Measurements from ENCODE around the gene TNFSF4. TPM values are rescaled to one million over a fixed set of nuclear protein-coding genes. Genes with fewer than 3 reads are reported as not detected.
"Not testable (repeated sequence)": the region's sequence is repeated elsewhere in the genome, so short reads cannot be mapped to it uniquely, and the experiment has no call there.

Gene TNFSF4
- total RNA-seq, 2 donors from 2014 or later: 0.82 to 3.0 TPM

DNA sequence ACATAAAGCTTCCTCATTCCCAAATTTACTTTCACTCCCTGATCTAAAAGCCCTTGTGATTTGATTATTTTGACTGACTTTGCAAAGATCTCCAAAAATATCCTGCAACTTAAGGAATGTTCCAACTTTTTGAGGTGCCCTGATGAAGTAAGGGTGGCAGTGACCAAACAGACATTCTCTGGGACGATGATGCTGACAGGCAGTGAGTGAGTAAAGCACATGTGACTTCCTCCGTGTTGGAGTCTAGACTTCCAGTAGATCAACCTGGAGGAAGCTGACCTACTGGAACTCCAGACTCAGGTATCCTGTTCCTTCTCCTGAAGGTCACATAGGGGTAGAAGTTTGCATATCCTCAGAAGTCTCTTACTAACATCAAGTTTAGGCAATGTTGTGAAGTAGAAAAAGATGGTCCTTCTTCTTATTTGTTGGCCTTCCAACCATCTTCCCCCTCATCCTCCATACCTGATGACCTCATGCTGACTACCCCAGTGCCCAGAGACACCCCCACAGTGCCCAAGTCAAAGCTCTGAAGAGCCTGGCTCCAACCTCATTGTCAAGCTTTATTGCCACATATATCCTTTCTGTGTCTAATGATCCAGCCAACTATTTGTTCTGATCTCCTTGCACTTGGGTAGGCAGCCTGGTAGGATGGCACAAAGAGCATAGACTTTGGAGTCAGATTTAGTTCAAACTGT, 16.0 kb downstream of the TNFSF4 start:
- peaks cover 0 to 7% of the 10 kb centered on the region in 2 donors for H3K36me3 Mint-ChIP-seq
- no peaks in the 10 kb centered on the region for H3K9me3 Mint-ChIP-seq
- DNase-seq (ENCODE audit: low spot score in 2 of 2): no peak
- no peak for ATAC-seq
- H3K27ac Mint-ChIP-seq: no peak overlapping the region

DNA sequence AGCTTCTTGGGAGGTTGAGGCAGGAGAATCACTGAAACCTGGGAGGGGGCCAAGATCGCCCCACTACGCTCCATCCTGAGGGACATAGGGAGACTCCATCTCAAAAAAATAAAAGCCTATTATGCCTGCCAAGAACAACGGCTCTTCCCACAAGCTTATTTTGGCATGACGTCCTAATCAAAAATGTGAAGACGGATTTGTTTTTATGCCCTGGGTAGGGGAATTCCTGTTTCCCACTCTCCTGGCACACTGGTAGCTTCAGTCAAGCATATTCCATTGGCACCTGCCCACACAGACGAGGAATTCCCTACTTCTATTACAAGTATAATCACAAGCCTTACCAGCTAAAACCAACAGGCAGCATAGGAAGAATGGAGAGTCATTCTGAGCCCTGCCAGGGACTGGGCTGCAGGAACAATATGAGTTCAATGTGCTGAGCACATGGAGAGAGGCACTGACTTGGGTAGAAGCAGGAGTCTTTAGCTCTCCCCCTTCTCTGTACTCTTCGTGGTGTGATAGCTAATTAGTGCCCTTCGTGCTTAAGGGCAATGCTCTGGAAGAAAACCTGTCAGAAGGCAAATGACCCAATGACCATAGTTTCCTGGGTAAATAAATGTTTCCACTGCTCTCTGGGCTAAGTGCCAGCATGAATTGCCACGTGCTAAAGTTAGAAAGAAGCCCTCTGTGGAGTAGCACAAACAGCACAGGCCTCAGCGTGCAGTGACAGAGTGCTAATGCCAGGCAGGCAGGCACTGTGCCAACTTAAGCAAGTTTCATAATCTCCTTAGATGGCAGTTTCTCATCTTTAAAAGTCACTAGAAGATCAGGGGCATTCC, 16.8 kb downstream of the TNFSF4 start:
- H3K27ac Mint-ChIP-seq: no peak overlapping the region
- DNase-seq (ENCODE audit: low spot score in 2 of 2) (no peak), ATAC-seq (no peak)
- no peaks in the 10 kb centered on the region for H3K9me3 Mint-ChIP-seq
- H3K36me3 Mint-ChIP-seq: peaks cover 0 to 7% of the 10 kb centered on the region in 2 donors

DNA sequence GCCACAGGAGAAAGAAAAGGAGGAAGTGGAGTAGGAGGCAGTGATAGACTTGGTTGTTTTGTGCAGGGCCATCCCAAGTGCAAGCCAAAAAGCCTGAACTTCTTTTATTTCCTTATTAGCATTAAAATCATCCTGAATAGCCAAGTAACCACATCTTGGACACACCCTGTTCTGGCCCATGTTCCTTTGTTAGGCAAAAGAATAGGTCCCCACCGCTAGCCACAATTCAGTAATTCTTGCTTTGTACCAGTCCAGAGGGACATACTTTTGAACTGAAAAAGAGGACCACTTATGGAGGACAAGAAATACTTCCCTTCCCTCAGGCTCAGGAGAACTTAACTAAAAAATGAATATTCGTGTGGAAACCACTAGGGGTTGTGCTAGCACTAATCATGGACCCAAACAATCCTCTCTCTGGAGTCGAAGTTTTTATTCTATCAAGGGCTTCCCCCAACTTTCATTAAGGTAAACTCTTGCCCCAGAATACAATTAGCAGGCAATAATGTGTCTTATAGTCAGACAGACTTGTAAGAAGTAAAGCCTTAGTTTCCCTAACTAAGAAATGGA, 19.4 kb downstream of the TNFSF4 start:
- ATAC-seq (no peak), DNase-seq (ENCODE audit: low spot score in 2 of 2) (no peak)
- no peaks in the 10 kb centered on the region for H3K36me3 Mint-ChIP-seq
- H3K27ac Mint-ChIP-seq: no peak overlapping the region
- no peaks in the 10 kb centered on the region for H3K9me3 Mint-ChIP-seq

DNA sequence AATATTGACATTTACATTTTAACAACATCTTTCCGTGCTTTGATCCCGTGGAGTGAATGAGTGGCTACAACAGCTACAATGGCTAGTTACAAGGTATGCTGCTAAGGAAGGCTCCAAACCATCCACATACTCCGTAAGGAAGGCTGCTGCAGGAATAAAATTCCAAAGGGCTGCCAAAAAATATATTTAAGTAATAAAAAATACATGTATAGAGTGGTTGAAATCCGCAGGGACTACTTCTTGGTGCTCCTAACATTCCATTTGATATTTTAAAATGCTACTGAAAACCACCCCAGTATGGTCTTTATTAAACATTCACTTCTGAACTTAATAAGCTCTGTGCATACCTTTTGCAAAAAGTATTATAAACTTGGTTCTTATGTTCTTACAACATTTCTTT, 25.3 kb downstream of the TNFSF4 start:
- DNase-seq (ENCODE audit: low spot score in 2 of 2) (no peak), ATAC-seq (no peak)
- H3K36me3 Mint-ChIP-seq: no peaks in the 10 kb centered on the region
- no peak overlapping the region for H3K27ac Mint-ChIP-seq
- peaks cover 3 to 4% of the 10 kb centered on the region in 2 donors for H3K9me3 Mint-ChIP-seq

DNA sequence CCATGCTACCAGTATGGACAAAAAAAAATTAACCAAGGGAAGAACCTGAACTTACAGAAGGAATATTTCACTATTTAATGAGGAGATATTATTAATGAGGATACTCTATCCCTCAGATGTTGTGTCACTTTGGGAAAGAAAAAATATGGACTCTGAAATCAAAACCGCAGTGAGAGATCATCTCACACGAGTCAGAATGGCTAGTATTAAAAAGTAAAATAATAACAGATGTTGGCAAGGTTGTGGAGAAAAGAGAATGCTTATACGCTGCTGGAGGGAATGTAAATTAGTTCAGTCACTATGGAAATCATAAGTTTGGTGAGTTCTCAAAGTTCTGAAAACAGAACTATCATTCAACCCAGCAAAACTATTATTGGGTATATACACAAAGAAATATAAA, 30.9 kb downstream of the TNFSF4 start:
- H3K36me3 Mint-ChIP-seq: peaks cover 21 to 30% of the 10 kb centered on the region in 2 donors
- ATAC-seq: no peak
- no peak overlapping the region for H3K27ac Mint-ChIP-seq
- peaks cover 25 to 29% of the 10 kb centered on the region in 2 donors for H3K9me3 Mint-ChIP-seq
- DNase-seq (ENCODE audit: low spot score in 2 of 2): no peak

DNA sequence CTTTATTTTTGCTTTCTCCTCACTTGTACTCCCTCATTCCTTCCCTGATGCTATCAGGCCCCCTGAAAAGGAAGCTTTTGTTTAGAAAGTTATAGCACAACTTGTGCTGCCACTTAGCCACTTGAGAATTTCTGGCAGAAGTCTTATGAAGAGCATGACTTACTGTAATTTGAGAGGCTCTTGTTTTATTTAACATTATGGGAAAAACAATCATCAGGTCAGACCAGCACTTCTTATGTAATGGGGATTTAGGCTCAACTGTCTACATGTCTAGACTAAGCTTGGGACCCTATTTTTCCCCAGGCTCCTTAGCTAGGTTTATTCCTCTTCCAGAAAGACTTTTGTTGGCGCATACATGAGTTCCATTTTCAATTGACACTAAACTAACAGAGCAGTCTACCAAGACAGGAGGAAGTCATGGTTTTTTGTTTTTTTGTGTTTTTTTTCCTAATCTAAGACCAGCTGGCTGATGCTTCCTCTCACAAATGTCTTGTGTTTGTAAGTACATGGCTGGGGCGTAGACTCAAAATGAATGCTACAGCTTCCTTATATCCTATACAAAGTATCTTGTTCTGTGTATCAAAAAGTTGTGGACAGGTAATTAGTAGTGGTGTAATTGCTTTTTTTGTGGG, 31.5 kb downstream of the TNFSF4 start:
- DNase-seq (ENCODE audit: low spot score in 2 of 2): no peak

DNA sequence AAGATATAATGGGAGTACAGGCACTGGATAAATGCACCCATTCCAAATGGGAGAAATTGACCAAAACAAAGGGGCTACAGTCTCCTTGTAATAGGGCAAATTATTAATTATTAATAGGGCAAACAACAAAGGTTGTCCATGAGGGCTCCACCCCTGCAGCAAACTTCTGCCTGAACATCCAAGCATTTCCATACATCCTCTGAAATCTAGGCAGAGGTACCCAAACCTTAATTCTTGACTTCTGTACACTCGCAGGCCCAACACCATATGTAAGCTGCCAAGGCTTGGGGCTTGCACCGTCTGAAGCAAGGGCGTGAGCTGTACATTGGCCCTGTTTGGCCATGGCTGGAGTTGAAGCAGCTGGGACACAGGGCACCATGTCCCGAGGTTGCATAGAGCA, 33.7 kb downstream of the TNFSF4 start:
- no peak overlapping the region for H3K27ac Mint-ChIP-seq
- peaks cover 24 to 32% of the 10 kb centered on the region in 2 donors for H3K9me3 Mint-ChIP-seq
- DNase-seq (ENCODE audit: low spot score in 2 of 2) (no peak), ATAC-seq (no peak)
- H3K36me3 Mint-ChIP-seq: peaks cover 21 to 30% of the 10 kb centered on the region in 2 donors

More for the DNA sequence above, 31.5 kb downstream of the TNFSF4 start:
- Mint-ChIP-seq H3K27ac (no peak overlapping the region), H3K9me3 (peaks cover 28 to 31% of the 10 kb centered on the region in 2 donors), H3K36me3 (peaks cover 21 to 30% of the 10 kb centered on the region in 2 donors)
- ATAC-seq: no peak

DNA sequence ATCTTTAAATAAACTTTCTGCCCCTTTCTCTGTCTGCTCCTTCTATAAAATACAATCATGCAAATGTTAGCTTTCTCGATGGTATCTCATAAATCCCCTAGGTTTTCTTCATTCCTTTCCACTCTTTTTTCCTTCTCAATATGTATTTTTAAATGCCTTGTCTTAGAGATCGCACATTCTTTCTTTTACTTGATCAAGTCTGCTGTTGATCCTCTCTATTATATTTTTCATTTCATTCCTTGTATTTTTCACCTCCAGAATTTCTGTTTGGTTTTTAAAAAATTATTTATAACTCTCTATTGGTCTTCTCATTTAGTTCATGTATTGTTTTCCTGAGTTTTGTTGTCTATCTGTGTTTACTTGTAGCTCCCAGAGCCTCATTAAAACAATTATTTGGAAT, 36.0 kb downstream of the TNFSF4 start:
- H3K9me3 Mint-ChIP-seq: peaks cover 24 to 29% of the 10 kb centered on the region in 2 donors
- no peak for ATAC-seq
- peaks cover 21 to 30% of the 10 kb centered on the region in 2 donors for H3K36me3 Mint-ChIP-seq
- no peak for DNase-seq (ENCODE audit: low spot score in 2 of 2)
- H3K27ac Mint-ChIP-seq: no peak overlapping the region

DNA sequence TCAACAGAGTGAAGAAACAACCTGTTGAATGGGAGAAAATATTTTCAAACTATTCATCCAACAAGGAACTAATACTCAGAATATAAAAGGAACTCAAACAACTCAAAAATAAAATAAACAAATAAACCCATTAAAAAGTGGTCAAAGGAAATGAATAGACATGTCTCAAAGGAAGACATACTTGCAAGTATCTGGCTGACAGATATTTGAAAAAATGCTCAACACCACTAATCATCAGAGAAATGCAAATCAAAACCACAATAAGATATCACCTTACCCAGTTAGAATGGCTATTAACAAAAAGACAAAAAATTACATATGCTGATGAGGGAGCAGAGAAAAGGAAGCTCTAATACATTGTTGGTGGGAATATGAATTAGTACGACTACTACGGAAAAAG, 38.2 kb downstream of the TNFSF4 start:
- Mint-ChIP-seq H3K9me3 (peaks cover 14 to 20% of the 10 kb centered on the region in 2 donors), H3K27ac (no peak overlapping the region), H3K36me3 (peaks cover 9 to 25% of the 10 kb centered on the region in 2 donors)
- no peak for ATAC-seq
- no peak for DNase-seq (ENCODE audit: low spot score in 2 of 2)

DNA sequence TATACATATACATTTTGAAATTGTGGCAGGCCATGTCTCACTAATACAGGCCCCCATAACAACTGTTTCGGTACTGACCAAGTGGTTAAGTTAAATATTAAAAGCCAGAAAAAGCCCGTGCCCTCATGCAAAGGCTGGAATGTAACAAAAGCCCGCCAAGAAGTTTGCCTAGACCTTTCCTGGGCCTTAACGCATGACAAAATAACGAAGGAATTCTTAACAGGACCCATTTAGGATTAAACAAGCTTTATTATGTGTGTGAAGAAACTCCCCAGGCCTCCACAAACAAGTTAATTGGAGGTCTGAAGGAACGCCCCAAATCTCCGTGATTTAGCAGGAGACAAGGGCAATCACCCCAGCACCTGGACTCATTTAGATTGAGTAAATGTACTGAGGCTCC, 42.4 kb downstream of the TNFSF4 start:
- DNase-seq (ENCODE audit: low spot score in 2 of 2): no peak
- Mint-ChIP-seq H3K27ac (no peak overlapping the region), H3K36me3 (no peaks in the 10 kb centered on the region), H3K9me3 (no peaks in the 10 kb centered on the region)
- ATAC-seq: no peak

DNA sequence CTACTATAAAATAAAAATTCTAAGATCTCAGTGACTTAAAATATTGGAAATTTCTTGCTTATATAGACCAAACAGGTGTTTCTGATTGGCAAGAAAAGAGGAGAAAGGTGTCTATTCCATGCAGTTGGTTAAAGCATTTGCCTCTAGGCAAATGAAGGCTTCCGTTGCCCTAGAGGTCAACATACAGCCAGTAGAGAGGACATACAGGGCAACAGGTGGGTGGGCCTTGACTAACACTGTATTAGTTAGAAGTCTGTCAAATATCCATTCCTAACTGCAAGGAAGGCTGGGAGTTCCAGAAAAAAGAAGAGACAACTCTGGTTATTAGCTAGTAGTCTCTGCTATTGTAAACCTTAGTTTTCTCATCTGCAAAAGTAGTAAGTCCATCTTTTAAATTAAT, 43.0 kb downstream of the TNFSF4 start:
- no peak for DNase-seq (ENCODE audit: low spot score in 2 of 2)
- no peak overlapping the region for H3K27ac Mint-ChIP-seq
- ATAC-seq: no peak
- no peaks in the 10 kb centered on the region for H3K36me3 Mint-ChIP-seq
- no peaks in the 10 kb centered on the region for H3K9me3 Mint-ChIP-seq

DNA sequence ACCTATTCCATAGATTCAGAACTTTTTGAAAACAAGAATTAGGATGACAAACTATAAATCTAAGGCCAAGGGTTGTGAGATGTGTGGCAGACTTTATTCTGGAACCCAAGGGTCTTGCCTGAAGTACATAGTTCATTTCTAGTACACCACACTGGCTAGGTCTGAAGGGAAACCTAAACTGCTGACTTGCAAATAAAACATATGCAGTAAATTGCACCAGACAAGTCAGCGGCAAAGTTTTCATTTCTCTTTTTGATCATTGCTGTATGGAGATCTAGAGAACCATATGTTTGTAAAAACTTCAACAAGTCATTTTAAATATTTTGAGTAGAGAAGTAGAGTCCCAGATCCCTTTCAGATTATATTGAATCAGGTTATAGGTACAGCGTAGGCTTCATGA, 43.9 kb downstream of the TNFSF4 start:
- Mint-ChIP-seq H3K36me3 (no peaks in the 10 kb centered on the region), H3K9me3 (no peaks in the 10 kb centered on the region), H3K27ac (no peak overlapping the region)
- no peak for DNase-seq (ENCODE audit: low spot score in 2 of 2)
- ATAC-seq: no peak

DNA sequence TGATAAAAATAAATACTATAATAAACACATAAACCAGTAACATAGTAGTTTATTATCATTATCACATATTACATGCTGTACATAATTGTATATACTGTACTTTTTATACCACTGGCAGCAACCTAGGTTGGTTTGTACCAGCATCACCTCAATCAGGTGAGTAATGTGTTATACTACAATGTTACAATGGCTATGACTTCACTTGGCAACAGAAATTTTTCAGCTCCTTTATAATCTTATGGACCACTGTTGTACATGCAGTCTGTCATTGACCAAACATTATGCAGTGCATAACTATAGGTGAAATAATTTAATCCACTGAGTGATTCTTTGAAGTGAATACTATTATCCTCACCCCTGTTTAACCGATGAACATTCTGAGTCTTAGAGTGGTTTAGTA, 44.5 kb downstream of the TNFSF4 start:
- ATAC-seq (no peak), DNase-seq (ENCODE audit: low spot score in 2 of 2) (no peak)
- H3K9me3 Mint-ChIP-seq: no peaks in the 10 kb centered on the region
- H3K36me3 Mint-ChIP-seq: no peaks in the 10 kb centered on the region
- no peak overlapping the region for H3K27ac Mint-ChIP-seq

DNA sequence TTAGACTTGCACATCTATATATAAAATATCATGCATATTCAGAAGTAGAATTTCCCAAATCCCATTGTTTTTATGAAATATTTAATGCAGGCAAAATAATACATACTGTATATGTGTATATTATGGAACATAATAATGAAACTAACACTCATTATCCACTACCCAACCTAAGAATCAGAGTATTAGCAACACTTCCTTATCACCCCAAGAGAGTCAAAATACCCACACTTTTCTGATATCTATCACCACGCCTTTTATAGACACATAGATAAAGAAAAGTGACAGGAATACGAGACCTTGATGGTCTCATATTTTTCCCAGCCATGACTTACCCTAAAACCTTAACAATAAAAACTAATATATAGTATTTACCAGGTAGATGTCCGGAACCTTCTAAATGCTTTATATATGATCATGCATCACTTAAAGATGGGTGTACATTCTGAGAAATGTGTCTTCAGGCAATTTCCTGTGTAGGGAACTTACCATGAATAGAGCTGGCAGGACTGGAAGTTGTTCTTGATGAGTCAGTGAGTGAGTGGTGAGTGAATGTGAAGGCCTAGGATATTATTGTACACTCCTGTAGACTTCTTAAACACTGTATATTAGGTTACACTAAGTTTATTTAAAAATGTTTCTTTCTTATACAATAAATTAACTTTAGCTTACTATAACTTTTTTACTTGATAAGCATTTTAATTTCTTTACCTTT, 45.5 kb downstream of the TNFSF4 start:
- Mint-ChIP-seq H3K9me3 (peaks cover under 1 to 2% of the 10 kb centered on the region in 2 donors), H3K36me3 (no peaks in the 10 kb centered on the region), H3K27ac (no peak overlapping the region)
- peak; percentile 43 to 69 for ATAC-seq
- no peak for DNase-seq (ENCODE audit: low spot score in 2 of 2)

DNA sequence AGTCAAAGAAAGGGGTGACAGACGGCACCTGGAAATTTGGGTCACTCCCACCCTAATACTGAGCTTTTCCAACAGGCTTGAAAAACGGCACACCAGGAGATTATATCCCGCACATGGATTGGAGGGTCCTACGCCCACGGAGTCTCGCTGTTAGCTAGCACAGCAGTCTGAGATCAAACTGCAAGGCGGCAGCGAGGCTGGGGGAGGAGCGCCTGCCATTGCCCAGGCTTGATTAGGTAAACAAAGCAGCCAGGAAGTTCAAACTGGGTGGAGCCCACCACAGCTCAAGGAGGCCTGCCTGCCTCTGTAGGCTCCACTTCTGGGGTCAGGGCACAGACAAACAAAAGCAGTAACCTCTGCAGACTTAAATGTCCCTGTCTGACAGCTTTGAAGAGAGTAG, 53.2 kb downstream of the TNFSF4 start:
- DNase-seq (ENCODE audit: low spot score in 2 of 2); H3K27ac Mint-ChIP-seq; ATAC-seq: not testable (repeated sequence)
- Mint-ChIP-seq H3K9me3 (peaks cover 14 to 17% of the 10 kb centered on the region in 2 donors), H3K36me3 (peaks cover 11 to 25% of the 10 kb centered on the region in 2 donors)

DNA sequence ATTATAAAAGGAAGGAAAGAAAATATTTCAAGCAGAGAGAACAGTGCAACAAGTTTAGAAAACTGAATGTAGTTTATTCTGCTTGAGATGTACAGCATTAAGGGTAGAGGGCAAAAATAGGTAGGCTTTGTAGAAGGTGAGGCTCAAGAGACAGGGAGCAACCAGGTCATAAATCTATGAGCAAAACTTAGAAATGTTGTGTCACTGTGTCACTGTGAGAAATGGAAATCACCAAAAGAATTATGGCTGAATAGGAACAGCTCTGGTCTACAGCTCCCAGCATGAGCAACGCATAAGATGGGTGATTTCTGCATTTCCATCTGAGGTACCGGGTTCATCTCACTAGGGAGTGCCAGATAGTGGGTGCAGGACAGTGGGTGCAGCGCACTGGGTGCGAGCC, 53.6 kb downstream of the TNFSF4 start:
- H3K9me3 Mint-ChIP-seq: peaks cover 14 to 17% of the 10 kb centered on the region in 2 donors
- no peak overlapping the region for H3K27ac Mint-ChIP-seq
- DNase-seq (ENCODE audit: low spot score in 2 of 2): no peak
- H3K36me3 Mint-ChIP-seq: peaks cover 11 to 25% of the 10 kb centered on the region in 2 donors
- no peak for ATAC-seq

All from activated naive CD4-positive, alpha-beta T cell treated with anti-CD3 and anti-CD28 coated beads, Interleukin-2, amount 50 U/mL, for 72 hours (primary cell).